Esophagus squamous epithelium (tissue), 5 donors: ENCODE results near the gene HOXD9. TPM values are rescaled to one million over a fixed set of nuclear protein-coding genes. Genes with fewer than 3 reads are reported as not detected.

Experiments
- DNase-seq: peaks from one replicate; lab custom pipeline; 2025; lab: John Stamatoyannopoulos, UW
- H3K27ac ChIP-seq, 4 donors: fragments of 200-600 bp; sonication (generic); one replicate each; pipeline ENCODE4 v1.5.1; 2016 to 2019; ENCODE audit warnings: mild to moderate bottlenecking in 1 of 4
- H3K27me3 ChIP-seq, 4 donors: fragments of 200-600 bp; sonication (generic); 1 replicate in 3 of 4; 2 replicates in 1 of 4; pipeline versions ENCODE4 v1.5.1 to v1.6.0; 2017 to 2021; ENCODE audit warnings: antibody characterized with exemption in 1 of 4
- H3K36me3 ChIP-seq, 3 donors: fragments of 200-600 bp; sonication (generic); one replicate each; pipeline ENCODE4 v1.5.1; 2016 to 2019
- H3K4me1 ChIP-seq, 3 donors: fragments of 200-600 bp; sonication (generic); one replicate each; pipeline ENCODE4 v1.5.1; 2017 to 2019
- H3K4me3 ChIP-seq, 4 donors: fragments of 200-600 bp; sonication (generic); 1 replicate in 3 of 4; 2 replicates in 1 of 4; pipeline ENCODE4 v1.5.1; 2016 to 2019; ENCODE audit warnings: mild to moderate bottlenecking in 2 of 4, moderate library complexity in 1 of 4
- H3K9me3 ChIP-seq, 3 donors: fragments of 200-600 bp; sonication (generic); one replicate each; pipeline ENCODE4 v1.5.1; 2016 to 2019
- CTCF ChIP-seq, 6 experiments: fragments of 450-650 bp in 4 of 6; fragments of 200-600 bp in 2 of 6; sonication (generic) in 2 of 6; IDR thresholded peaks; one replicate each; pipeline ENCODE4 v1.5.1; 2016 to 2019; ENCODE audit warnings: antibody characterized with exemption in 6 of 6, mild to moderate bottlenecking in 4 of 6, moderate library complexity in 4 of 6
- POLR2A ChIP-seq, 4 donors: fragments of 450-650 bp; IDR thresholded peaks; one replicate each; pipeline ENCODE4 v1.6.1; 2017; ENCODE audit warnings: antibody characterized with exemption in 4 of 4, mild to moderate bottlenecking in 4 of 4, moderate library complexity in 3 of 4
- WGBS, 2 donors: methylation state at CpG; one replicate each; pipeline ENCODE4 v1.1.5; 2018; 5-methylcytosine and 5-hydroxymethylcytosine counted together
- intact Hi-C: fragments of 100-400 bp; cut with DNase I; formaldehyde crosslinking; loops from one replicate; pipeline ENCODE4 v1.15.0; 2022
- total RNA-seq, 4 donors: library from RNA; depleted of rRNA; stranded (reverse); fragments of >200 nt; gene quantifications; one replicate each; pipeline ENCODE4 v1.1.0, GENCODE V29; 2016
- donor health status: DM: yes; HTN: yes; CAD: no.

The HOXD9 gene
- total RNA-seq, 4 donors from 2014 or later: 0.61 to 3.4 TPM; not detected in 2

- no peak for DNase-seq
- Histone ChIP-seq H3K27me3 (peaks cover 10 to 100% (median 53%) of the 10 kb centered on the region in 4 donors), H3K9me3 (peaks cover 0 to 8% (median 0%) of the 10 kb centered on the region in 3 donors), H3K4me3 (peak within 1 kb of the TSS in 2 of 4 donors; percentile 16 to 30), H3K4me1 (peaks cover 4 to 37% (median 16%) of the 10 kb centered on the region in 3 donors), H3K36me3 (no peaks in the 10 kb centered on the region), H3K27ac (no peak within 1 kb of the TSS)
- WGBS, 2 donors: 4 to 7% methylated on average over 4 to 6 of the region's 55 CpGs
- TF ChIP-seq CTCF (IDR thresholded peaks at IDR 0.05) (no peak), POLR2A (IDR thresholded peaks at IDR 0.05) (no peak)
- intact Hi-C loops: no loop called here
Measured at GRCh38 chr2:176151442-176152287, 29.1 kb downstream of the HOXD9 start, which contains the start of gene HOXD4. Gene HOXD4 (plus strand): TSS chr2:176151550. CDS start chr2:176151634, 84 bp downstream.

- WGBS, 2 donors: 16 to 23% methylated on average over 31 to 35 of the region's 48 CpGs
- H3K4me1 ChIP-seq: peaks cover 10 to 45% (median 15%) of the 10 kb centered on the region in 3 donors
- H3K4me3 ChIP-seq: peak overlapping the region in 2 of 4 donors; percentile 16 to 21
- DNase-seq: no peak
- TF ChIP-seq POLR2A (IDR thresholded peaks at IDR 0.05): no peak
- no peak for TF ChIP-seq CTCF (IDR thresholded peaks at IDR 0.05)
- no peaks in the 10 kb centered on the region for H3K36me3 ChIP-seq
- H3K27ac ChIP-seq: no peak overlapping the region
- peaks cover 10 to 100% (median 55%) of the 10 kb centered on the region in 4 donors for H3K27me3 ChIP-seq
- H3K9me3 ChIP-seq: peaks cover 0 to 8% (median 0%) of the 10 kb centered on the region in 3 donors
- intact Hi-C loops: no loop called here
Measured at GRCh38 chr2:176152350-176153181, 30.0 kb downstream of the HOXD9 start.

GRCh38 chr2:176154576-176155252, 32.2 kb downstream of the HOXD9 start:
- no peak for TF ChIP-seq CTCF (IDR thresholded peaks at IDR 0.05)
- TF ChIP-seq POLR2A (IDR thresholded peaks at IDR 0.05): no peak
- no peak for DNase-seq
- H3K9me3 ChIP-seq: peaks cover 0 to 4% (median 0%) of the 10 kb centered on the region in 3 donors
- intact Hi-C loops: no loop called here
- no peaks in the 10 kb centered on the region for H3K36me3 ChIP-seq
- H3K4me1 ChIP-seq: peaks cover 15 to 50% (median 17%) of the 10 kb centered on the region in 3 donors
- H3K27ac ChIP-seq: no peak overlapping the region
- peaks cover 17 to 100% (median 68%) of the 10 kb centered on the region in 4 donors for H3K27me3 ChIP-seq
- no peak overlapping the region for H3K4me3 ChIP-seq
- 31 to 36% methylated on average over 10 to 11 of the region's 11 CpGs for WGBS, 2 donors

- peaks cover 24 to 100% (median 72%) of the 10 kb centered on the region in 4 donors for H3K27me3 ChIP-seq
- no peak for DNase-seq
- no peaks in the 10 kb centered on the region for H3K36me3 ChIP-seq
- intact Hi-C loops: no loop called here
- no peak for TF ChIP-seq CTCF (IDR thresholded peaks at IDR 0.05)
- no peak for TF ChIP-seq POLR2A (IDR thresholded peaks at IDR 0.05)
- WGBS, 2 donors: 13 to 15% methylated on average over 6 of the region's 6 CpGs
- no peak overlapping the region for H3K4me3 ChIP-seq
- peaks cover 21 to 57% (median 25%) of the 10 kb centered on the region in 3 donors for H3K4me1 ChIP-seq
- no peak overlapping the region for H3K27ac ChIP-seq
- H3K9me3 ChIP-seq: no peaks in the 10 kb centered on the region
Measured at GRCh38 chr2:176155356-176156044, 33.0 kb downstream of the HOXD9 start.
